HG03139 (cell line): ENCODE measurements around the gene RHCG.
"Not testable (repeated sequence)": the region's sequence is repeated elsewhere in the genome, so short reads cannot be mapped to it uniquely, and the experiment has no call there.

ENCODE experiments used
- ATAC-seq: cut with Tn5 transposase; IDR thresholded peaks from one replicate; pipeline ENCODE4 v1.9.1; 2021; ENCODE audit not compliant: unreplicated experiment

RHCG gene

DNA sequence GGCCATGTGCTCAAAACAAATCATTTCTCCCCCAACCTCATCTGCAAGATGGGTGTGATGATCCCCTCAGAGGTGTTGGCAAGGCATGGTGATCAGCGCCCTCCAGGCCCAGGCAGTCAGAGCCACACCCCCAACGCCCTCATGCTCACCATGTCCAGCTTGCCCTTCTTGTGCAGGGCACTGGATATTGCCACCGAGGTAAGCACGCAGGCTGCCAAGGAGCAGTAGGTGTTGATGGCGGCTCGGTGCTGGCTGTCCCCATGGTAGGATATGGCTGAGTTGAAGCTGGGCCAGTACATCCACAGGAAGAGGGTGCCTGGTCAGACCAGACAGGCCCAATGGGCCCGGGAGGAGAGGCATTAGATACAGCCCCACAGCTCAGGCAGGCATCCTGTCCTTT is 17.2 kb downstream of the RHCG start:
- ATAC-seq, result no peak

DNA sequence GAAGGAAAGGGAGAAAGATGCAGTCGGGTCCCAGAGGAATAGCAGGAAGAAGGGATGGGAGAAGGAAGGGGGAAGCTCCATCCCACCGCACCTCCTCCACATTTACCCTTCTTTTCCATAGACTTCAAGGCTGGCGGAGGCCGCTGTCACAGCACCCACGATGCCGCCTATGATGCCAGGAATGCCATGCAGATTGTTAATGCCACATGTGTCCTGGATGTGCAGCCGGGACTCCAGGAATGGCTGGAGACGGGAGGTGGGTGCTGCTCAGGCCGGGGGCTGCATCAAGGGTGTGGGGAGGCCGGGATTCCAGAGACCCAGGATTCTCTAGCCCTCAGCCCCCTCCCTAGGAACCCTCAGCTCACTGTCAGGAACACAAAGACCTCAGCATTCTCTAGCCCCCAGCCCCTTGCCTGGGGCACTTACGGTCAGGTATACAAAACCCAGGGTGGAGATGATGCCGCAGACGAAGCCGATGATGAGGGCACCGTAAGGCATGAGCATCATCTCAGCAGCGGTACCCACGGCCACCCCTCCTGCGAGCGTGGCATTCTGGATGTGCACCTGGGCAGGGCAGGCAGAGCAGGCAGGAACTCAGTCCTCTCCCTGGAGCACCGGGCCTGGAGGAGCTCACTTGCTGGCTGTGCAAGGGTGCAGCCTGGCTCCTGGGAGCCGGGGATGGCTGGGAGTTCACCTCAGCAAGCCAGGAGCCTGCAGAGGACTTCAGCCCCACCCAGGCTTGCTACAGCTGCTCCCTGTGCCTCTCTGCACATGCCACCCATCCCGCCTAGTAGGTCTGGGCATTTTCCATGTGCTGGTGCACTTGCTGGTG is 18.8 kb downstream of the RHCG start:
- ATAC-seq, result no peak

DNA sequence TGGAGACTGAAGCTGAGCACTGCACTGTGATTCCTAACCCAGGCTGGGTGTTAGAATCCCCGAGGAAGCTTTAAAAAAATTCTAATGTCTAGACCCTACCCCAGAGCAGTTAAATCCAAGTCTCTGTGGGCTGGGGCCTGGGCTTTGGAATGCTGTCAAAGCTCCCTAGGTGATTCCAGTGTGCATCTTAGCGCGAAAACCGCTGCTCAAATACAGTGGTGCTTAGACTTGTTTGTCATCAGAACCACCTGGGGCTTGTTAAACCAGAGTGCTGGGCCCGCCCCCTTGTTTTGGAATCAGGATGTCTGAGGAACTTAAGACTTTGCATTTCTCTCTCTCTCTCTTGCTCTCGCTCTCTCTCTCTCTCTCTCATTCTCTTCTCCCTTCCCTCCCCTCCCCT is 20.7 kb downstream of the RHCG start:
- ATAC-seq, result no peak

DNA sequence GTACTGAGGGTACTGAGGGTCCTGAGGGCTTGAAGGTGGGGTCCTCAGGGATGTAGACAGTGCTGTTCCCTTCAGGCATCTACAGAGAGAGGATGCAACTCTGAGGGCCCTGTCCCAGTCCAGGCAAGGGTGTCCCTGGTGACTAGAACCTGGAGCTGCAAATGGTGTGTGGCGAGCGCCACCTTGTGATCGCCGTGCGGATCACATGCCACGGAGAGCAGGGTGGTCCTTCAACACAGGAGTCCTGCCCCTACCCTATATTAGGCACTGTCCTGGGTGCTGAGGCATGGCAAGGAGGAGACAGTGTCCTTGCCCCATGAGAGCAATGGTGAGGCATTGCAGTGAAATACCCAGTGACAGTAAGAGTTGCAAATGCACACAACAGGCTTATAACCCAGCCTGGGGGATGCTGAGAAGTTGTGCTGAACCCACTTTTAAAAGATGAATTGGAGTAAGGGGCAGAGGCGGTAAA is 23.6 kb downstream of the RHCG start:
- no peak for ATAC-seq

DNA sequence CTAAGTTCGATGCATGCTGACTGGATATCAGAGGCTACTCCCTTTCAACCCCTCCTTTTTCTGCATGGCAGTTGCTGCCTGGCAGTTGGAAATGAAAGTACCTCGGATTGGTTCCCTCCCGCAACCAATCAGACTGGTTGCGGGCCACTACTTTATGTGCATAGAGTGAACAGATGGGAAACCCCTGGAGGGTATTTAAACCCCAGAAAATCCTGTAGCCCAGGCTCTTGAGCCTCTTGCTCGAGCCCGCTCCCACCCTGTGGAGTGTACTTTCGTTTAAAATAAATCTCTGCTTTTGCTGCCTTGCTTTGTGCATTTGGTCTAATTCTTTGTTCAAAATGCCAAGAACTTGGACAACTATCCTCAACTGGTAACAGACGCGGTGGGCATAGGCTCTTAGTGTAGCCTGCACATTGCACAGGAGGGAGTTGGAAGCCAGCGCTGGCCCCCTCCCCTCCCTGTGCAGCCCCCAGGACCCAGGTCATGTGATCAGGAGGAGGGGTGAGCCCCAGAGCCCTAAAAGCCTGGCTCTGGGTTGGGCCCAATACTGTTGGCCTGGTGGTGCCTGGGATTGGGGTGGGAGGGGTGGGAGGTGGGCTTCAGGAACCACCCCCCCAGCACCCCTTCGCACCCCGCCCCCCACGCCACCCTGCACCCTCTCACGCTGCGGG is 26.8 kb downstream of the RHCG start:
- ATAC-seq, result no peak

DNA sequence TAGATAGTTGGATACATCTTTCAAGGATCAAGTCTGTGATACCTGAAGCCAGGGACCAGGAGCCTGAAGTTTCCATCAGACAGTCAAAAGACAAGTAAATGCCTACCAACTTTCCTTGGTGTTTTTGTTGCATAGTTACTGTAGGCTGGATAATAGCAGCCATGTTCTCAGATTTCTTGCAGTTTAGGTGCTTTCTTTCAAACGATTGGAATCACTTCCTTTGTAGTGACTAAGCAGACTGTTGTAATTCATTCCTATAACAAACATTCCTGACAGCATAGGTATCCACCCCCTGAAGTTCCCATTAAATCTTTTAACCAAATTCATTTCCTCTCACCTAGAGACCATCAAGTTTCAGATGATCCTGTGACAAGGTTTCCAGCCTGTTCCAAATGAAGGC is 27.6 kb downstream of the RHCG start:
- ATAC-seq, result not testable (repeated sequence)

DNA sequence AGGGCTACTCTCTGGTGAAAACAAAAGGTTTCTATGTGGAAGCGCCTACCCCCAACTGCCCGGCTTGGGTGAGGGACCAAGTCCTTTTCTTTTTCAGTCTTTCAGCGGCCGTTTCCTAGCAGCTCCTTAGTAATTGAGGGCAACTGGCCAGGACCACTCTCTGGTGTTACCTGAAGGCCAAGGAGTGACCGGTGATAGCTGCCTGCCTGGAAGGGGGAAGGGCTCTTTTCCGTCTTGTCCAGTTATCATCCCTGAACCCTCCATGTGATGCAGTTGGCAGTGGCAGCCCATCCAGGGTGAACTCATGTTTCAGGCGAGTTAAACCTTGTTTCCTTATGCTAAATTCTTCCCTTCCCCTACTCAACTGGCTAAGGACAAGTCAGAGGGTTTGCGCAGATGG is 33.3 kb downstream of the RHCG start:
- ATAC-seq, result no peak

DNA sequence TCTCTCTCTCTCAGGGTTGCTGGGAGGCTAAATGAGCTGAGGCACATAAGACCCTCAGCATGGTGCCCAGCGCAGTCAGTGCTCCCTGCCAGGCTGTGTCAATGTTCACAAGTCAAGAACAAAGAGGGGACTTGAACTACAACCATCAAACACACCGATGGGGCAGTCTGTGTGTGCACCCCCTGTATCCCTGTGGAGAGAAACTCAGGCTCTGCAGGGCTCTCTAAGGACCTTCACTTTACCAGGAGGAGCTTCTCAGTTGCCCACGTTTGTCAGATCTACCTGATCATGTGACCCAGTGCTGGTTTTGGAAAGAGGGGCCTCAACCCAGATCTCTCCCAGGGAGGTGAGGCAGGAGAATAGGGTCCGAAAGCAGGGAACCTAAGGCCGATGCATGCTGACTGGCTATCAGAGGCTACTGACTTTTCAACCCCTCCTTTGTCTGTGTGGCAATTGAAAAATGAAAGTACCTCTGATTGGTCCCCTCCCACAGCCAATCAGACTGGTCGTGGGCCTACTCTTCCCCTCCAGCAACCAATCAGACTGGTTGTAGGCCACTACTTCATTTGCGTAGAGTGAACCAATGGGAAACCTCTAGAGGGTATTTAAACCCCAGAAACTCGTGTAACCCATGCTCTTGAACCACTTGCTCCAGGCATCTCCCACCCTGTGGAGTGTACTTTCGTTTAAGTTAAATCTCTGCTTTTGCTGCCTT is 34.0 kb downstream of the RHCG start:
- ATAC-seq, result no peak

DNA sequence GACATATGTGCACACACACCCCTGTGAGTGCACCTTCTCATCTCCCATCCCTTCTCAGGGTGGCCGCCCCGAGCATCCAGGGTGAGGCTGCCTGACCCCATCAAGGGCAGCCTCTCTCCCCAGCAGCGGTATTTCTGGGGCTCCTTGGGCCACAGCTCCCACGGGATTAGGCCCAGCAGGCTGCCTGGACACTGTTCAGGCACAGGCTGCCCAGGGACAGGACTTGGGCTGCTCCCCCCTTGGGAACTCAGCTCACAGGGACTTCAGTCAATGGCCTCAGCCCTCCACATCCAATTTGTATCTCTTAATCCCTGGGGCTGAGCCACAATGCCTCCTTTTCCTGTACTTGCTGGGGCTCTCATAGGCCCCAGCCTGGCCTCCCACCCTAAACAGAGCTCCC is 35.0 kb downstream of the RHCG start:
- no peak for ATAC-seq

DNA sequence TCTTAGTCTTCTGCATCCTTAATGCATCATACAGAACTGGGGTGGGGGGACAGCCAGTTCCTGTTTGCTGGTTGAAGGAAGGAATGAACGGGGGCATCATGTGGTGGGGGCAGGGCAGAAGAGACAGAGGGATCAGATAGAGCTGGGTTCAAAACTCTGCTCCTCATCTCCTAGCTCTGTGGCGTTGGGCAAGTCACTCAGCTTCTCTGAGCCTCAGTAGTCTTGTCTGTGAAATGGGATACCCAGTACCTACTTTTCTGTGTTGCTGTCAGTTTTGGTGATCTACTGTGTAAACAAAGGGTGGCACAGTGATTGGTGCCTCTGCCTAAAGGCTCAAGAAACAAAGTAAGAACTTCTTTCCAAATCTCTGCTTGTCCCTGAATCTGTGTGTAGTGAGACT is 36.3 kb downstream of the RHCG start:
- no peak for ATAC-seq

DNA sequence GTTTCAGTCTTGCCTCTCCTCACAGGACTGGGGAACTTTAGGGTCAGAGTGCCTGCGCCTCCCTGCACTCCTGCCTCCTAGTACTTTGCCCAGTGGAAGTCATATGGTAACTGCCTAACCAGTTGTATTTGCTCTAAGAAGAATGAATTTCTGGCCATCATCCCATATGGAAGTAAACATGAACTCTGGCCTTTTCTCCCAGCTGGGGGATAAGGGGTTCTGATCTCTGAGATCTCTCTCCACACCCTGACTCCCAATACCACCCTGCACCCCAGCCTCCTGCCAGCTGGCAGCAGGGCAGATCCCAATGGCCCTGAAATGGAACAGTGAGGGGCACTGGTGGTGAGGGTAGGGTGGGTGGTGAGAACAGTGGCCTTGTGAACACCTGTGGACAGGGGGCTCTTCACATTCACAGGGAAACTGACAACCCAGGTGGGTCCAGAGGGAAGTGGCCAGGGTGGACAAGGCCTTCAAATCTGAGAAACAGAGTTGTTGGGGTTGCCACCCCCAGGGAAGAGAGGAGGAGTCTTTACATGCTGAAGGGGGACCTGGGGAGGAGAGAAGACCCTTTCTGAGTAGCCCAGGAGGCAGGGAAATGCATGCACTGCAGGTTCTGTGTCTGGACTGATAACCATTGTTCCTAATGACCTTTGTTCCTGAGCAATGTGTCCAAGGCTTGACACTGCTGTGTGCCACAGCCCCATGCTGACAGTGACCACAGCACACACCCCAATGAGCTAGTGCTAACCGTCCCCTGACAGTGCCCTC is 36.9 kb downstream of the RHCG start:
- no peak for ATAC-seq

DNA sequence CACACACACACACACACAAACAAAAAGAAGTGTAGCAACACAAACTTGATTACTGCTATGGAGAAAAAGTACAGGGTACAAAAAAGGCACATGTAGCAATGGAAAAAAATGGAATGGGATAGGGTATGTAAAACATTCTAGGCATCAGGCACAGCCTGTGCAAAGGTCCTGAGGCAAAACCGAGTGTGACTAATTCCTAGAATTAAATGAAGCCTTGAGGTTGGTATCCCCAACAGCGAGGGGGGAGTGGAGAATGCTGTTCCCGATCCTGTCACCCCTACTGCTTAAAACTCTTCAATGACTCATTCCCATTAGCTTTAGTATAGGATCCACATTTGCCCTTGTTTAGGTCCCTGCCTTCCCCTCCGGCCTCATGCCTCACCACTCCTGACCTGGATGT is 37.9 kb downstream of the RHCG start:
- ATAC-seq, result no peak

DNA sequence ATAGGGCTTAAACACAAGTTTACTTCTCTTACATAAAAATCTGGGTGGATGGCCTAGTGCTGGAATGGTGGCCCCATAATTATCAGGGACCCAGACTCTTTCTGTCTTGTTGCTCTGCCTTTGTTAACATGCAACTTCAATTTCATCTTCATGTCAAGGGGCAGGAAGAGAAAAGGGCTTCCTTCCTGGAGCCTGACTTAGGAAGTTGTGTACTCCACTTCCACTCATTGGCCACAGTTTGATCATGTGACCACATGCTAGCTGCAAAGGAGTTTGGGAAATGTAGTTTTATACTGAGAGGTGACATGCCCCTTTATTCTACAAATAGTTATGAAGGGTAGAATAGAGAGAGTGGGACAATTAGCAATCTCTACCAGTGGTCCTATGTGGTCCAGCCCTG is 39.3 kb downstream of the RHCG start:
- no peak for ATAC-seq

DNA sequence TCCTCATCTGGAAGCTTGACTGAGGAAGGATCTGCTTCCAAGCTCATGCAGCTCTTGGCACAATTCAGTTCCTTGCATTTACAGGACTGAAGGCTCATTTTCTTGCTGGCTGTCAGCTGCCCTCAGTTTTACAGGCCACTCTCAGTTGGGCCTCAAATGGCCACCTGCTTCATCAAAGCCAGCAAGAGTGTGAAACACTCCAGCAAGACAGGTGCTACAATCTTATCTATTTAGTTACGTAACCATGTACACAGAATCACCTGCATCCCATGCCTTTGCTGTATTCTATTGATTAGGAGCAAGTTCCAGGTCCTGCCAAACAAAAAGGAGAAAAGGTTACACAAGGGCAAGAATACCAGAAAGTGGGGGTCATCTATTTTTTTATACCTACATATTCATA is 40.8 kb downstream of the RHCG start:
- no peak for ATAC-seq

DNA sequence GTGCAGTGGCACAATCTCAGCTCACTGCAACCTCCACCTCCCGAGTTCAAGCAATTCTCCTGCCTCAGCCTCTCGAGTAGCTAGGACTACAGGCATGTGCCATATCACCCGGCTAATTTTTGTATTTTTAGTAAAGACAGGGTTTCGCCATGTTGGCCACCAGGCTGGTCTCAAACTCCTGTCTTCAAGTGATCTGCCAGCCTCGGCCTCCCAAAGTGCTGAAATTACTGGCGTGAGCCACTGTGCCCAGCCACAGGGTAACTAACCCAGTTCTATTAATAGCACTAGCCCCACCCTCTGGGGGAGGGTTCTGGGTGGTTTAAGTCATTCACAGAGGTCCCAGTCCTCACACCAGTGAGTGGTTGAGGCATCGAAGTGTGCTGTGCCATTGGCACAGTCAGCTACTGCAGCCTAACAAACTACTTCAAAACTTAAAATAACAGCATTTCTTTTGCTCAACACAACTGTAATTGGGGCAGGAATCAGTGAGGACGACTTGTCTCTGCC is 44.0 kb downstream of the RHCG start:
- ATAC-seq, result no peak

DNA sequence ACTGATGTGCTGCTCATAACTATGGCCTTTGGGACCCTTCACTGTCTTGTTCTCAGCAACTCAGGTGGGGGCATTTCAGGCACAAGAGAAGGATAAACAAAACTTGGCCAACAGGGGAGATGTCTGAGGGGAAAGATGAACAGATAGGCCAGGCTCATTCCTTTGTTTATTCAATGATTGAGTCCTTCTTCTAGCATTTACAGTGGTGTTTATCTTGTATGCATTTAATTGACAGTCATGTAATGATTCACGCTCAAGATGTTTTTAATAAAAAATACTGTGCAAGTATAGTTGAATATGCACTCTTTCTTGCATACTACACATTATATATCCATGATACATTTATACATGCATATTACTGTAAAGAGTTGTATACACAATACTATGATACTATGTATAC is 44.5 kb downstream of the RHCG start:
- no peak for ATAC-seq

DNA sequence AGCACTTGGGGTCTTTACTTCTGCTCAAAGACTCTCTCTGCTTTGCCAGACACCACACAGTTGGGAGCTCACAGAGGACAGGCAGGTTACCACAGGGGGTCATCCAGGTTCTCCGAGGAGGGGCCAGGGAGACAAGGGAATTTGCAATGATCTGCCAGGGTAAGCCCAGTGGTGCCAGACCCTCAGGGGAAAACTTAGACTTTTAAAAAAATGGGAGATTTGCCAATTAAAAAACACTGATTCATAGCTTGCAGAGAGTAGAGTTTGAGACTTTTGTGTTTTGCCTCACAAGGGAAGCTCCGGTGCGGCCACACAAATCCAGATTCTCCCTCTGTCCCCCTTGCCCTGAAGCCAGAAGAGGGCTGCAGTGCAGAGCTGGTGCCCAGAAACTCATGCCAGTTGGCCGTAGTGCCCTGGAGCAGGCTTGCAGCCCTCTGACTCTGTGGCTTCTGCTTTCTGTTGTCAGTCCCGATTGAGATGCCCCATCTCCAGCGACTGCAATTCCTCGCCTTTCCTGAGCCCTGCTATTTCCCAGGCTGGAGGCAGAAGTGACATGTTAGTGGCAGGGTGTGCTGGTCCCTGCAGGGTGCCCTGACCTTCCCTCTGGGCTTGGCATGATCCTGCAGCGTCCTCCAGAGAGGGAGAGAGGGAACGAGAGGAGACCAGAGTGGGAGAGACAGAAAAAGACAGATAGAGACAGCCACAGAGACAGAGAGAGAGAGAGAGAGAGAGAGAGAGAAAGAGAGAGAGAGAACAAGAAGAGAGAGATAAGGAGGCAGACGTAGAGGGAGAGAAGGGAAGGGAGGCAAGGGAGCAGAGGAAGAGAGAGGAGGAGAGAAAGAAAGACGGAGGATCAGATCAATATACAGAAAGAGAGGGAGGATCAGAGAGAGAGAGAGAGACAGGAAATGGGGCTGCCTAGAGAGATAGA is 46.0 kb downstream of the RHCG start:
- ATAC-seq, result no peak

DNA sequence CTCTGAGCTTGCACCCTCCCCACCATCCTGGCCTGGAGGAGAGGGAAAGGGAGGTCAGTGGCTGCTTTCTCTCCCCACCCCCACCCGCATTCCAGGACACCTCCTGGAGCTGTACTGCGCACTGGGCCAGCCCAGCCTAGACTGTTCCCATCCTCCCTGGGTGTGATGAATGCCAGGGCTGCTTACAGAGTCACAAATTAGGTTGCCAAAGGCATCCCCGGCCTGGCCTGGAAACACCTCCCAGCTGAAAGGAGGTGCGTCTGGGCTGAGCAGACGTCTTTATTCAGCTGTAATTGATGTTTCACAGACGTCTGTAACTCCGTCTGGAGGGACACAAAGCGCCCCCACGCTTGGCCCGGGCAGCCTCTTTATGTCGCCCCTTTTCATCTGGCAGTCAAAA is 47.6 kb downstream of the RHCG start:
- no peak for ATAC-seq

DNA sequence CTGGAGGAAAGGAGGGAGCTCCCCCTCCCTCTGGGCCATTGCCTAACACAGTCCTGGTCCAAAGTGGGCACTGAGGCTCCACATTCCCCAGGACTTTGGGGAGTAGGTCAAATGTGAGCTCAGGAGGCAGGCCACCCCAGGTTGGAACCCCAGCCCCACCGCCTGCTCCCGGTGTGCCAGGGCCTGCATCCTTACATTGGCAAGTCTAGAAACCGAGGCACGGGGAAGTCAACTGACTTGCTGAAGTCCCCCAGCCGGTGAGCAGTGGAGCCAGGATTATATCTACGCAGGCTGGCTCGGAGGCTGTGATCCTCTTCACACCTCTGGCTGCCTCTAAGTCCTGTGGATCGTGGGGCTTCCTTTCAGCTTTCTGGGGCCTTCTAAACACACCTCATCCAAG is 48.7 kb downstream of the RHCG start:
- ATAC-seq, result no peak
